ENCODE results near the gene RAB11FIP3.

RAB11FIP3 gene

DNA sequence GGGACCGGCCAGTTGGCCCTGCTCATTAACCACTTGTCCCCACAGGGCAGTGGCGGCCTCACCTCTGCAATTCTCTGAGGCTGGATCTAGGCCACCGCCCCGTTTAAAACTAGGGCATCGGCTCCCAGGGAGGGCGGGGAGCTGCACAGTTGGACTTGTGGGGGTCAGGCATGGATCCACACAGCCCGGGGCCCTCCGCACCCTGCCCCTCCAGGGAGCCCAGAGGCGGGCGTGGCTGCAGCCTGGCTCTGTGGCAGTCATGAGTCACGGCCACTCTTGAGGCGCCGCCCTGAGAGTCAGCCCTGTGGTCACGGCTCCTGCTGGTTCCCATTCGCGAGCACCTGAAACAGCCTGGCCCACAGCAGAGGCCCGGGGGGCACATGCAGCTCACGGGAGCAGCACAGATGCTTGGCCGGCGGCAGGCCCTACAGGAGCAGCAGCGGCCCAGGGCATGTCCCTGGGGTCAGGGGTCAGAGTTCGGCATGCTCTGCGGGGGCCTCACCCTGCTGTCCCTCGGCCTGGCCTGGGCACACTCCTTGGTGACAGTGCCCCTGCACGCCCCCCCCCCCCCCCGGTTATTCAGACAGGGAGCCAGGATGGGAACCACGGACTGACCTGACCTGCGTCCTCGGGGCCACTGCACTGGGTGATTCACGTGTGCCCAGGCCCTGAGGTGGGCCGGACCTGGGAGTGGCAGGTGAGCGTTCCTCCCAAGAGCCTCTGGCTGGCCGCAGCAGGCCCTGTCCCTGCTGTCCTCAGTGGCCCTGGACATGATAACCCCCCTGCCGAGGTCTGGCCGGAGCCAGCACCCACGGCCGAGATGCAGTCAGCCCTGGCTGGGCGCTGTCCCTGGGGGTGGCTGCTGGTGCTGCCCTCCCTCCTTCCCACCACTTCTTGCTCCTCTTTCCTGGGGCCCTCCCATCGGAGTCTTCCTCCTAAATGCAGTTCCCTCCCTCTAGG lies 110.3 kb downstream of the RAB11FIP3 start:
- no peak for DNase-seq

DNA sequence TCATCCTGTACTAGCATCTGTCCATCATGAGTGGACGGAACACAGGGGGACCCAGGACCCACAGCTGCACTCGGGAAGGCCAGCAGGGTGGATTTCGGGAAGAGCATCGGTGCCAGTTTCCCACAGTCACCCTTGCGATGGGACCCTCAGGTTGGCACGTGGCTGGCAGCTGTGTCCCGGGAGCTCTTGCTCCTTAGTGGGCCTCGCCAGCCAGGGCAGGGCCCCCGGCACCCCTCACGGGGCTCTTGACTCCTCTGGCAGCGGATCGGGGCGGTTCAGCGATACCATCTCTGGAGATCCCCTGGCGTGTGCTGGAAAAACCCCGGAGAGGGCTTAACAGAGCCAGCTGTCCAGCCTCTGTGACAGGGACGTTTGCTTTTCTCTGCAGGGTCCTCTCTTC lies 111.3 kb downstream of the RAB11FIP3 start:
- DNase-seq: no peak

DNA sequence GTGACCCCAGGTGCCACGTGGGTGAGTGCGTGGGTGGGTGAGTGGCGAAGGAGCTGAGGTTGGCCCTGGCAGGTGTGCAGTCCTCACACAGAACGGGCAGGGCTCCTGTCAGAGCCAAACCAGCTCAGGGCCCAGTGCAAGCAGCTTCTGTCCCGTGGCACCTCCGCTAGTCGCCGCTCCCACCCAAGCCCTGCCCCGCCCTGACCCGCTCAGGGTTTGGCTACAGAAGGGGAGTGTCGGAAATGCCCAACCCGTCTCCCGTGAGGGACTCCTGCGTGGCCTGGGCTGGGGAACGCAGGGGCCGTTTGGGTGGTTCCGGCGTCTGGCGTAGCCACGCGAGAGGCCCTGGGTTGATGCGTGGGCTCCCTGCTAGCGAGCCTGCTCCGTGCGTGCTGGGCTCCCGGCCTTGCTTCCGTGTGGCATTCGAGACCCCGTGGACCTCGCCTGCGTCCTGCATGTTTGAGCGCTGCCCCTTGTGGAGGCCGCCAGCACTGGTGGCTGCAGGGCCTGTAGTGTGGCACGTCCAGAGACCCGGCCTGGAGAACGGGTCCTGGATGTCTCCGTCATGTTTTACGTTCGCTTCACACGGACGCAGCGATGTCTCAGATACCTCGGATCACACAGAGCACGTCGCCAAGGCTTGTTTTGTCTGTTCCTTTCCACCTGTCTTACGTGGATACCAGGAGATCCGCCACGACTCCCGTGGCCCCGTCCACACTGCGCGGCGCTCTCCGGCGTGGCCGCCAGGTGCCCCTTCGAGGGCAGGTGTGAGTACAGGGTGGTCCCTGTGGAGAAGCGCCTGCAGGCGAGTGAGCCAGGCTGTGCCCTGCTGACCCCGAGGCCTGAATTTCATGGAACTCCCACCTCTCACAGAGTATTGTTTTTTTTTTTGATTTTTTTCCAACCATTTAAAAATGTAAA lies 112.2 kb downstream of the RAB11FIP3 start:
- DNase-seq: no peak

DNA sequence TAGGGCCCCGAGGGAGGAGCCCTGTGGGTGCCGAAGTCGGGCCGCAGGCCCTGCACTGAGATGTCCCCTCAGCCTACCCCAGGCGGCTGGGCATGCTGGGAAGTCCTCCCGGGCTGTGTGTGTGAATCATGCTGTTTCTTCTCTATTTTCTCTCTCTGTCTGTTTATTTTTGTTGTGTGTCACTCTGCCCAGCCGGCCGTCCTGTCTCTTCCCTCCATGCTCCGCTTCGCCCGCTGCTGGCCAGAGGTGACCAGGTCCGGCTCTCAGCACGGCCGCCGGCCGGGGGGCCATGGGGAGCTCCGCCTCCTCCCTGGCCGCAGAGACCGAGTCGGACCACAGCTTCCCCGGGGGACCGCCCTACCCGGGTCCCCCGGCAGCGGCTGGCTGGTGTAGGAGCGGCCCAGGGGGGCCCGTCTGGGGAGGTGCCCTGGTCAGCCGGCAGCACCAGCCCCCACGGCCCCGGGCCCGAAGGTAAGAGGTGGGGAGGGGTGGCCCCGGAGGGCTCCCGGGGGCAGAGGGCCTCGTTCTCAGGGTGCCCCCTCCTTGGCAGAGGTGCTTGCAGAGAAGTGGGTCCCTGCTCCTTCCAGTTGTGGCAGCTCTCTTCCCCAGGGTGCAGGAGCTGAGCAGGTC lies 114.6 kb downstream of the RAB11FIP3 start:
- DNase-seq: no peak

DNA sequence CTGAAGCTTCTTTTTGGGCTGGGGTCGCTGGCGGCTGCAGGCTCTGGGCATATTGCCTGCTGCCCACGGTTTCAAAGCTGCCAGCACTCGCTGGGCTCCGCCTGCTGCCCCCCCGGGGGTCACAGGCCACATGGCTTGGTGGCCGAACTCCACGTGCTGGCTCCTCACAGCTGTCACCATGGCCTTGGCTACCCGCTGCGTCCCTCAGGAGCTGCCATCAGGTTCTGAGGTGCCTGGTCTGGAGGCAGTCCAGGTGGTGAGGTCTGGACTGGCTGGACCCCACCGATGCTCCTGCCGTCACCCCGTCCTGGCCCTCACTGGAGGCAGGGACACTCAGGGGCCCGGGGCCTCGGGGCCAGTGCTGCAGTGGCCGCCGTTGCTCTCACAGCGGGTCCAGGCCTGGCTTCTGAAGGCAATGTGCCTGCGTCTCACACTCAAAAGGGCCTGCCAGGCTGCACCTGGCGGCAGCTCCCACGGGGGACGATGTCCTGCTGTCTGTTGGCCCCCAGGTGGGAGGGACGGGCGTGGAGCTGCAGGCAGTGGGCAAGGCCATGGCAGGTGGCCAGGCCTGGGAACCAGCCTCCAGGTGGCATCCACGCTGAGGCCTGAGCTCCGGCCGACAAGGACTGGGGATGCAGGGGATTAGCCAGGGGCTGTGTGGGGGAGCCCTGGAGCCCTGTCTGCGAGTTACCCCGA lies 115.3 kb downstream of the RAB11FIP3 start:
- DNase-seq: no peak

DNA sequence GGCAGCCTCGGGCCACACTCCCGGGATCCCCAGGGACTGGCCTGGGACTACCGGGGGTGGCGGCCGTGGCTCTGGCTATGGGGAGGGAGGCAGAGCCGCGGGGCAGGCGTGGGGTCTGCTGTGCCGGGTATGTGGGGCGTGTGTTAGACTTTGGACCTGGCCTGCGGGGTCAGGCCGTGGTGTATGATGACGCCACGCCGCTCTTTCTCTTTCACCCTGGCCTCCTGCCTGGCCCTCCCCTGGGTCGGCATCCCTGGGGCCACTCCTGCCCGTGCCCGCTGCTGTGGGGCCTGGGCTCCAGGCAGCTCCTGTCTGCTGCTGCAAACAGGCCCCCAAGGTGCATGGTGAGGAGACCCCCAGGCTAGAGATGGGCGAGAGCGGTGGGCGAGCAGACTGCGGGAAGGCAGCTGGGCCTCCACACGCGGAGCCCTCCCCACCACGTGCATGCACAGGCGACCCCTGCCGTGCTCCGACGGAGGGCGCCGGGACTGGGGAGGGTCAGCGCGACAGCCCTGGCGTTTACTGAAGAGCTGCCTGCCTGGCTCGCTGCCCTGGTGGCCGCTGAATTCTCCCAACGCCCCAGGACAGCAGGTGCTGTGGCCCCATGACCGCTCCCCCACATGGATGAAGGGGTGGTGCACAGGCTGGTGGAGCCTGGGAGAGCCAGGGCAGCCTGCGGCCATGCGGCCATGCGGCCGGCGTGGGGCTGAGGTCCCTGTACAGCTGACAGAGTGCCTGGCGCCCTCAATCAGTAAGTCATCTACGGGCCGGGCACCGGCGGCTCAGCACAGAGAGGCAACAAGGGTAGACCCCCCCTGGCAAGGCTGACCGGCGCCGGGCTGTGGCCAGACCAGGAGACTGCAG lies 118.1 kb downstream of the RAB11FIP3 start:
- DNase-seq: no peak

DNA sequence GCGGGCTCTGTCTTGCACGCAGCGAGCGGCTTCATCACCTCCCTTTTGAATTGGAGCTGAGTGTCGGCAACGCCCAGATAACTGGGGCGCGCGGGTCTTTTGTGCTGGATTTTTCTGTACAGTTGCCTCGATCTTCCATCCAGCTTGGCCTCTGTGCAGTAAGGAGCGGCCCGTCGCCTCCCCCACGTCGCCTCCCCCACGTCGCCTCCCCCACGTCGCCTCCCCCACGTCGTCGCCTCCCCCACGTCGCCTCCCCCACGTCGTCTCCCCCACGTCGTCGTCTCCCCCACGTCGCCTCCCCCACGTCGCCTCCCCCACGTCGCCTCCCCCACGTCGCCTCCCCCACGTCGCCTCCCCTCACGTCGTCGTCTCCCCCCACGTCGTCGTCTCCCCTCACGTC lies 119.1 kb downstream of the RAB11FIP3 start:
- no peak for DNase-seq

DNA sequence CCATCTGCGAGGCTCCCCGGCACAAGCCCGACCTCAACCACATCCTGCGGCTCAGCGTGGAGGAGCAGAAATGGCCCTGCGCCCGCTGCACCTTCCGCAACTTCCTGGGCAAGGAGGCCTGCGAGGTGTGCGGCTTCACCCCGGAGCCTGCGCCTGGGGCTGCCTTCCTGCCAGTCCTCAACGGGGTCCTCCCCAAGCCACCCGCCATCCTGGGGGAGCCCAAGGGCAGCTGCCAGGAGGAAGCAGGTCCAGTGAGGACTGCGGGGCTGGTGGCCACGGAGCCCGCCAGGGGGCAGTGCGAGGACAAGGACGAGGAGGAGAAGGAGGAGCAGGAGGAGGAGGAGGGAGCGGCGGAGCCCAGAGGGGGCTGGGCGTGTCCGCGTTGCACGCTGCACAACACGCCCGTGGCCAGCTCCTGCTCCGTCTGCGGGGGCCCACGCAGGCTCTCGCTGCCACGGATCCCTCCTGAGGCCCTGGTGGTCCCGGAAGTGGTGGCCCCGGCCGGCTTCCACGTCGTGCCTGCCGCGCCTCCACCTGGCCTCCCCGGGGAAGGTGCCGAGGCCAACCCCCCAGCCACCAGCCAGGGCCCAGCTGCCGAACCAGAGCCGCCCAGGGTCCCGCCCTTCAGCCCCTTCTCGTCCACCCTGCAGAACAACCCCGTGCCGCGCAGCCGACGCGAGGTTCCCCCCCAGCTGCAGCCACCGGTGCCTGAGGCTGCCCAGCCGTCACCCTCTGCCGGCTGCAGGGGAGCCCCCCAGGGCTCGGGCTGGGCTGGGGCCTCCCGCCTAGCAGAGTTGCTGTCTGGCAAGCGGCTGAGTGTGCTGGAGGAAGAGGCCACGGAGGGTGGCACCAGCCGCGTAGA lies 121.7 kb downstream of the RAB11FIP3 start:
- peak; percentile 58 for DNase-seq

DNA sequence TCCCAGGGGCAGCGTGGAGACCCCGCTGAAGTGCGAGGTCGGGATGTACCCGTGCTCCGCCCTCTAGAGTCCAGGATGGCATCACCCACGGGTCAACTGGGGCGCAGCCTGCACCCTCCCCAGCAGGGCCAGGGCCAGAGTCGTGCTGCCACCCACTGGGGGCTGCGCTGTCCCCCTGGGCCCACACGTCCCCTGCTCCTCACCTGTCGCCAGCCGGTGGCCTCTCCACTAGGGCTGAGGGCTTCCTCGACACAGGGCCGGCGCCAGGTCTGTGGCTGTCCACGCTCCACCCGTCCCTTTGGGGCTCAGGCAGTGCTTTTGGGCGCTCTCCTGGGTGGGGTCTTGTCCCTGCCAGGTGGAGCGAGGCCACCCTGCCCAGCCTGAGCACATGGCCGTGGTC lies 123.1 kb downstream of the RAB11FIP3 start:
- DNase-seq: no peak

DNA sequence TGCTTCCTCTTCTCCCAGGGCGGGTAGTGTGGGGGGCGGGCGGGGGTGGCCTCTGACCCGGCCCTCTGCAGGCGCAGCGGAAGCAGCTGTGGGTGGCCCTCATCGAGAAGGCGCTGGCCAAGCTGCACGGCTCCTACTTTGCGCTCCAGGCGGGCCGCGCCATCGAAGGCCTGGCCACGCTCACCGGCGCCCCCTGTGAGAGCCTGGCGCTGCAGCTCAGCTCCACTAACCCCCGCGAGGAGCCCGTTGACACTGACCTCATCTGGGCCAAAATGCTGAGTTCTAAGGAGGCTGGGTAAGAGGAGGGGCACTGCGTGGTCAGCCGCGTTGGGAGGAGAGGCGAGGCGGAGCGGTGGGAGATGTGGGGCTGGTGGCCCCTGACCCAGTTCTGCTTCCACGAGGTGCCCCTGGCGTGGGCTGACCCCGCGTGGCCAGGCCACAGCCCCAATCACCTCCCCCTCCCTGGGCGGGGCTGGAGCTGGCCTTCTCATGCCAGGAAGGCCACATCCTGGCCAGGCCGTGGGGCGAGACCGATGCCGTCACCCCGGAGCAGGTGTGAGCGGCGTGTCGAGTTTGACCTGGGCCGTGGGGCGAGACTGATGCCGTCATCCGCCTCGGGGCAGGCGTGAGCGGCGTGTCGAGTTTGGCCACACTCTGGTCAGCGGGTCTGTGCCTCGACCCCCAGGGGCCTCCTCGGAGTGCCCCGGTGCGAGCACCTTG lies 124.3 kb downstream of the RAB11FIP3 start:
- DNase-seq: no peak

DNA sequence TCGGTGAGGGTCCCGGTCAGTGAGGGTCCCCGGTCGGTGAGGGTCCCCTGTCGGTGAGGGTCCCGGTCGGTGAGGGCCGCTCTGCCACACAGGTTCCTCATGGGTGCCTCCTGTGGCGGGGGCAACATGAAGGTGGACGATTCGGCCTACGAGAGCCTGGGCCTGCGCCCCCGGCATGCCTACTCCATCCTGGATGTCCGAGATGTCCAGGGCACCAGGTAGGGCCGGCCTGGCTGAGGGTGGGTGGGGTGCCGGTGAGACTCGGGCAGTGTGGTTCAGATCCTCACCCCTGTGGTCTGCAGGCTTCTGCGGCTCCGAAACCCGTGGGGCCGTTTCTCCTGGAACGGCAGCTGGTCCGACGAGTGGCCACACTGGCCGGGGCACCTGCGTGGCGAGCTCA lies 125.8 kb downstream of the RAB11FIP3 start:
- no peak for DNase-seq

DNA sequence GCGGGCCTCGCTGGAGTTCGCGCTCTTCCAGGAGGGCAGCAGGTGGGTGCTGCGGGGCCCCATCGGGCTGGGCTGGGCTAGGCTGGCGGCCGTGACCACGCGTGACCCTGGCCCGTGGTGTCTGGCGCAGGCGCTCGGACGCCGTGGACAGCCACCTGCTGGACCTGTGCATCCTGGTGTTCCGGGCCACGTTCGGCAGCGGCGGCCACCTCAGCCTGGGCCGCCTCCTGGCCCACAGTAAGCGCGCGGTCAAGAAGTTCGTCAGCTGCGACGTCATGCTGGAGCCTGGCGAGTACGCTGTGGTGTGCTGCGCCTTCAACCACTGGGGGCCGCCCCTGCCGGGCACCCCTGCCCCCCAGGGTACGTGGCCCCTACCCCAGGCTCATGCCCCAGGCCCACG lies 126.7 kb downstream of the RAB11FIP3 start:
- DNase-seq: no peak

DNA sequence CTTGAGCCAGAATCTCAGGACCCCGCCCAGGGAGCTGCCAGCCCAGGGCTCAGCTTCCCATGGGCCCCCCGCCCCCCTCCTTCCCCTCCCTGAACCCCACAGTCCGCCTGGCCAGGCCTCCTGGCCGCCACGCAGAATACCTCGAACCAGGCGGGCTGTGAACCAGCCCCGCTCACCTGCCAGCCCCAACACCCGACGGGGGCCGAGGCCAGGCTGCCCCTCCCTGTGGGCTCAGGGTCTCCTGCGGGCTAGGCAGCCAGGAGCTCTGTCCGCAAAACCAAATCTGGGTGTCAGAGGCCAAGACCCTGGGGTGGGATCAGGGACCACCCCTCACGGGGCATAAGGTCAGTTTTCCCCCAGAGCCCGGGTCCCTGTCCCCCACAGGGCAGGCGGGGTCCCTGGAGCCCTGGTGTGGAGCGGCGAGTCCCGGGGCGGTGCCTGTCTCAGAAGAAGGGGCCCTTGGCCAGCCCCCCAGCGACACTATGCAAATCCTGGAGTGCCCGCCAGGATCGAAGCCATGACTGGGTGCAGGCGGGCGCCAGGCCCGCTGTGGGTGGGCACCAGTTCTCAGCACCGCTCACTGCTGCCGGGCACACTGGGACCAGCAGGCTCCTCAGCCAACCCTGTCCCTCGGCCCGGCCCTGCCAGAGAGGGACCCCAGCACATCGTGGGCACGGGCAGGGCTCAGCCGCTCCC lies 128.3 kb downstream of the RAB11FIP3 start:
- DNase-seq: no peak

DNA sequence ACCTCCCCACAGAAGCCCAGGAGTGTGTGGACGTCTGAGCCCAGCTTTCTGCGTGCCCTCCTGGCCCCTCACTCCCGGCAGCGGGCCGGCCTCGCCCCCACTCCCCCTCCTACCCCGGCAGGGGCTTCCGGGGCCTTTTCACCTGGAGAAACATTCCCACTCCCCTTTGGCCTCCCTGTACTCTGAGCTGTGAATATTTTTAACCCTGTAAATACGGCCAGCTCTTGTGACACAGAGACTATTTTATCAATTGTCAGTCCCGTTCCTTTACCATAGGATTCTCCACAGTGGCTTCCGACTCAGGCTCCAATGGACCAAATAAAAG lies 128.8 kb downstream of the RAB11FIP3 start:
- DNase-seq: no peak

DNA sequence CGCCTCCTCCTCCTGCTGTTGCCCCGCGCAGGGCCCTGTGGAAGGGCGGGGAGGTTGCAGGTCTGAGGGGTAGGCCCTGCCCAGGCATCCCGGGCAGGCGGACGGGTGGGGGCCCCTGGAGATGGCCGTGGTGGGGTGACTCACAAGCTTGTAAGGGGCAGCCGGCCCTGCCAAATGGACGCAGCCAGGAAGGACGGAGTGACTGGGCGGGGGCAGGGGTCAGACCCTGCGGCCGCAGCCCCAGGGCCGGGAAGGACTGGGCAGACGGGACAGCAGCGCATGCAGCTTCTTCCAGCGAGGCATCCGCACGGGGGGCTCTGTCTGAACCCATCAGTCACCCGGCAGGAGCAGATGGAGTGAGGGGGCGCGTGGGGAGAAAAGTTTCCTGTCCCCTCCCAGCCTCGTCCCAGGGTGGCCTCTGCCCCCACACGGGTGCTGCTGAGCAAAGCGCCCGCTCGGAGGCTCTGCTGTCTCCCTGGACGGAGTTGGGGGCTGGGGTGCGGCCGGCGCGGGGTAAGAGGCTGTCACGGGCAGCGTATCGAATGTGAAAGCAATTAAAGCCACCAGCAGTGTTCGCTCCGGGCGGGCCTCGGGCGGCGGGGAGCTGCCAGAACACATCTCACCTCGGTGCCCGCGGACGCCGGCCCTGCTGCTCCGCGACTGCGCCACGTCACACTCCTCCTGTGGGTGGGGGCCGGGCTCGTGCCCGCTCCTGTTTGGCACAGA lies 129.4 kb downstream of the RAB11FIP3 start:
- DNase-seq: no peak

DNA sequence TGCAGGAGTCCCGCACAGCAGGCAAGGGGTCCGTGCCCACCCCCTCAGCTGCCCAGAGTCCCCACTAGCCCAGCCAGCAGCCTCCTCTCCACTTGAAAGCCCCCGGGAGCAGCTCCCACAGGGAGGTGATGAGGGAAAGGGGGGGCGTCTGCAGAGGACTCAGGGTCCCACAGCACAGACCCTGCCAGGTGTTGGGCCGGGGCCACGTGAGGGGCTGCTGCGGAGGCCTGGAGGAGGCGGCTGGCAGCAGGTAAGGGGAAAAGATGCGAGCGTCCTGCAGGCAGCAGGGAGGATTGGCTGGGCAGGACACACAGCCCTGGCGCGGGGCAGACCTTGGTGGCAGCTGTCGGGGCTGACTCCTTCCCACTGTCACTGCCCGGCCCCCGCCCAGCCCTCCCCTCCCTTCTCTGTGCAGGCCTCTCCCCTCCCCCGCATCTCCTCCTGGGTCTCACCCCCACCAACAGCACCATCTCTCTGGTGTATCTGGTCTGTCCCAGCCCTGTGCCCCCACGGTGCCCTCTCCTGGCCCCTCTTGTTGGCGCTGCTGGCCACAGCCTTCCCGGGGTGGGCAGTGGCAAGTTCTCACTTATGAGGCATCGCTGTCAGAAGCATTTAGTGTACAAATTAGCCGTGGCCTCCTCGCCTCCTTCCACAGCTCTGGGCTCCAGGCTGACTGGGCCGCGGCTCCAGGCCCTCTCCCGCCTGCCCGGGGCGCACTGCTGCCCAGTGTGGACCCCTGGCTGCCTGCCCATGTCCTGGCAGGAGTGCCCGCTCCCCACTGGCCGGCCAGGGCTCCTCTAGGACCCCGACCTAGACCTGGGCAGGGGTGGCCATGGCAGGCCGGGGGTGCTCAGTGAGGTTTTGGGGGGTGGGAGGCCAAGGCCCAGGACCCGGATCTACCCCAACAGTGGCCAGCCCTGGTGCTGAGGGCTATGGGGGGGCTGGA lies 130.4 kb downstream of the RAB11FIP3 start:
- DNase-seq: no peak

DNA sequence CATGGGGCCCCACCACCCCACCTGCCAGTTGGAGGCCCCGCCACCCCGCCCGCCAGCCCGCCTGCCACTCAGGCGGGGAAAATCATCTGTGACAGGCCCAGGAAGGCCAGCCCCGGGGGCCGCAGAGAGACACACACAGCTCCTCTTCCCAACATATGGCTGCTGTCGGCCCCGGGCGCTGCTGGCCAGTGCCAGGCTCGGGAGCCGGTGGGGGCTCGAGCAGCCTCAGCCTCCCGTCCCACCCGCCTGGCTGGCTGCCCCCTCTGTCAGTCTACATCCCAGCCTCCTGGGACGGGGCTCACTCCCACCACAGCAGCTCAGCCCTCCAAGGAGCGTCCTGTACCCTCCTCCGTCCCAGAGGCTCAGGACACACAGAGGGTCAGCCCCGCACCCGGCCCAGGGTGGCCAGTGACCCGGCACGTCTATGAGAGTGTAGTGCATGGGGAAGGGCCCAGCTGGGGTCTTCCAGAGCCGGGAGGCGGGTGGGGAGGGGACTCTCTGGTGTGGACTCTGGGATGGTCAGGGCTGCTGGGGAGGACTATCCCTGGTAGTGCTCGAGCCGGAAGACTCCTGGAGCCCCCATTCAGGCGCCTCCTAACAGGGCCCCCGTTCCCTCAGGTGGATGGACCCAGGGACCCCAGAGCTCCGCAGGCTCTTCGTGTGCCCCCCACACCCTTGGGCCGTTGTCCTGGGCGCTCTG lies 131.2 kb downstream of the RAB11FIP3 start:
- no peak for DNase-seq

All from CD4-positive, alpha-beta T cell treated with Interleukin-17A for 1 hour (primary cell).